GM19372 (cell line): Measurements from ENCODE around the gene CD48.
"Not testable (repeated sequence)": the region's sequence is repeated elsewhere in the genome, so short reads cannot be mapped to it uniquely, and the experiment has no call there.

Experiments used
- ATAC-seq: cut with Tn5 transposase; IDR thresholded peaks from one replicate; pipeline ENCODE4 v1.9.1; 2021; ENCODE audit warnings: mild to moderate bottlenecking, low read depth, moderate library complexity; ENCODE audit not compliant: unreplicated experiment

Gene CD48

DNA sequence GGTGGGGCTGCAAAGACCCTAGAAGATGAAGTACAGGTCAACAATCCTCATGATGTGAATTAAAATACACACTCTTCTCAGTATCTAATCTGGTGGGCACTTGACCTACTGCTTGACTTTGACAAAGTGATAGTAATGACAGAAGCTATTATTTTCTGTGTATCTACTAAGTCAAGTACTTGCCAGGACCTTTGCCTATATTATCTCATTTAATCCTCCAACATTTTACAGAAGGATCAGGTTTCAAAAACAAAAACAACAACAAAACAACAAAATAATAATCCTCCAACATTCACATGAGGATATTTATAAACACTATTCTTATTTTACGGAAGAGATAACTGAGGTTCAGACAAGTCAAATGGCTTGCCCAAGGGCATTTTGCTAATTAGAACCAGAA, 4.4 kb upstream of the CD48 start:
- ATAC-seq, result no peak

DNA sequence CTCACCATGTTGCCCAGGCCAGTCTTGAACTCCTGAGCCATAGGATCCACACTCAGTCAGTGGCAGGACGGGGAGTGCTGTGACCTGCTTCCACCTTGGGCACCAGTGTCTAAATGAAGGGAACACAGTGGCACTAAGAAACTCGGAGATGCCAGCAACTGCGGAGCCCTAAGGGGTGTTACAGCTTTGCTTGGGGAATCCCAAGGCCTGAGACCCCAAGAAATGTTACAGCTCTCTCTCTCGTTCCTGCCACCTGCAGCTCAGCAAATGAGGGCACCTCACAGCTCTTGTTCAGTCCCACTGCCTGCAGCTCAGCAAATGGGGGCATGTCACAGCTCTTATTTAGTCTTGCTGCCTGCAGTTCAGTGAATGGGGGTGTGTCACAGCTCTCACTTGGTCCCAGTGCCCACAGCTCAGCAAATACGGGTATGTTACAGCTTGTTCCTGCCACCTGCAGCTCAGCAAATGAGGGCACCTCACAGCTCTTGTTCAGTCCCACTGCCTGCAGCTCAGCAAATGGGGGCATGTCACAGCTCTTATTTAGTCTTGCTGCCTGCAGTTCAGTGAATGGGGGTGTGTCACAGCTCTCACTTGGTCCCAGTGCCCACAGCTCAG, 2.5 kb upstream of the CD48 start:
- not testable (repeated sequence) for ATAC-seq

DNA sequence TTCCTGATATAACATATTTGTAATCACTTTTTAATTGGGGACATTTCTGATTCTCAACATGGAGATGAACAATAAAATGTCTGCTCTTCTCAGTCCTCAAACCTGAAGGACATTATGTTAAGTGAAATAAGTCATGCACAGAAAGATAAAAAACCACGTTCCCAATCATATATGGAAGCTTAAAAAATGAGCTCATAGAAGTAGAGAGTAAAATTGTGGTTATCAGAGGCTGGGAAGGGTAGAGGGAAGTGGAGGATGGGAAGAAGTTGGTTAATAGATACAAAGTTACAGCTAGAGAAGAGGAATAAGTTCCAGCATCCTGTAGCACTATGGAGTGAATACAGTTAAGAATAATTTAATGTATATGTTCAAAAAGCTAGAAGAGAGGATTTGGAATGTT, 1.5 kb upstream of the CD48 start:
- ATAC-seq, result no peak

DNA sequence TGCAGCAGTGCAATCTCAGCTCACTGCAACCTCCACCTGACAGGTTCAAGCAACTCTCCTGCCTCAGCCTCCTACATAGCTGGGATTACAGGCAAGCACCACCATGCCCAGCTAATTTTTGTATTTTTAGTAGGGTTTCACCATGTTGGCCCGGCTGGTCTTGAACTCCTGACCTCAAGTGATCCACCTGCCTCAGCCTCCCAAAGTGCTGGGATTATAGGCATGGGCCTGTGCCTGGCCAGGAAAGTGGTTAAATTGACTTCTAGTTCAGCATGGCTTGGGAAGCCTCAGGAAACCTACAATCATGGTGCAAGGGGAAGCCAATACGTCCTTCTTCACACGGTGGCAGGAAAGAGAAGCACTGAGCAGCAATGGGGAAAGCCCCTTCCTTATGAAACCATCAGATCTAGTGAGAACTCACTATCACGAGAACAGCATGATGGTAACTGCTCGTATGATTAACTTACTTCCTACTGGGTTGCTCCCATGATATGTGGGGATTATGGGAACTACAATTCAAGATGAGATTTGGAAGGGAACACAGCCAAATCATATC, 981 bp upstream of the CD48 start:
- ATAC-seq, result peak; percentile 42

DNA sequence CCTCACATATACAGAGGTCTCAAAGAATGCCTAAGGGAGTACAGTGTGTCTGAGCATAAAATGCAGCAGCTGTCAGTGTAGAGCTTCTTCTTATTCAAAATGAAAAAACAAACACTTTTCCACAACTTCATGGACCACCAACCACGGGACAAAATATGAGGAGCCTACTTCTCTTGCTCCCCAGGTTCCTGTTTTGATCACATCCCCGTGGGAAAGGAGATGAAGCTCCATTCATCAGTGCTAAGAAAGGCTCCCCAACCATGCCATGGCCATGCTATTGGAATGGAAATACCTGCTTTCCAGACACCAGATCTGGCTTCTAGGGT, 383 bp downstream of the CD48 start:
- ATAC-seq, result no peak

- ATAC-seq, result no peak
Observed at GRCh38 chr1:160710517-160711252, 937 bp downstream of the CD48 start.

DNA sequence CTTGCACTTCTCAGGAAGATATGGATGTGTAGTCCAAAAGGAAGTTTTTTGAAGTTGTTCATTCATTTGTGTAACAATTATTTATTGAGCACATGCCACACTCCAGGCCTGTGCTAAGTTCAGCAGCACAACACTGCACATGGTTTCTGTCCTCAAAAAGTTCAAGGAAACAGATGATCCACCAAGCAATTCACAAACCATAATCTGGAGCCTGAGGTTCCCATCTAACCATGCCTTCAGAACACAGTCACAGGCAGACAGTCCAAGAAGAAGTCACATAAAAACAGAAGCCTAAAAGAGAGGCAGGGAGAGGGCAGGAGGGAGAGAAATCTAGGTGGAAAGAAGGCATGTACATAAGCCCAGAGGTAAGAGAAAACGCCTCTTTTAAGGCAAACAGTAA, 1.9 kb downstream of the CD48 start:
- ATAC-seq, result no peak

DNA sequence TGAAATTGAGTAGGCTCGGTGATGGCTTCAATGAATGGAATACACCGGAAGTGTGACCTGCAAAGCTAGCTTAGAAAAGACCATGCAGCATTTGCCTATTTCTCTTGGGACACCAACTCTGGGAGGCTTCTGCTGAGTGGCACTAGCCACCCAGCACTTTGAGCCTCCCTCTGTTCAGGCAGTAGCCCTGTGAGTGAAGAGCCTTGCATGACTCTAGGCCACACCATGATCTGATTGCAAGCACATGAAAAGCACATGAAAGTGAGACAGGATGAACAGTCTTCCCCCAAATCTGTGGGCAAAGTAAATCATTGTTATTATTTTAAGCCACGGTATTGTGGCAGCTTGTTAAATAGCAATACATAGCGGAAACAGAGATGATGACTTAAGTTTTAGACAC, 2.8 kb downstream of the CD48 start:
- no peak for ATAC-seq

GRCh38 chr1:160708118-160708517, 3.5 kb downstream of the CD48 start:
- ATAC-seq, result no peak

GRCh38 chr1:160707236-160708064, 4.2 kb downstream of the CD48 start:
- no peak for ATAC-seq

DNA sequence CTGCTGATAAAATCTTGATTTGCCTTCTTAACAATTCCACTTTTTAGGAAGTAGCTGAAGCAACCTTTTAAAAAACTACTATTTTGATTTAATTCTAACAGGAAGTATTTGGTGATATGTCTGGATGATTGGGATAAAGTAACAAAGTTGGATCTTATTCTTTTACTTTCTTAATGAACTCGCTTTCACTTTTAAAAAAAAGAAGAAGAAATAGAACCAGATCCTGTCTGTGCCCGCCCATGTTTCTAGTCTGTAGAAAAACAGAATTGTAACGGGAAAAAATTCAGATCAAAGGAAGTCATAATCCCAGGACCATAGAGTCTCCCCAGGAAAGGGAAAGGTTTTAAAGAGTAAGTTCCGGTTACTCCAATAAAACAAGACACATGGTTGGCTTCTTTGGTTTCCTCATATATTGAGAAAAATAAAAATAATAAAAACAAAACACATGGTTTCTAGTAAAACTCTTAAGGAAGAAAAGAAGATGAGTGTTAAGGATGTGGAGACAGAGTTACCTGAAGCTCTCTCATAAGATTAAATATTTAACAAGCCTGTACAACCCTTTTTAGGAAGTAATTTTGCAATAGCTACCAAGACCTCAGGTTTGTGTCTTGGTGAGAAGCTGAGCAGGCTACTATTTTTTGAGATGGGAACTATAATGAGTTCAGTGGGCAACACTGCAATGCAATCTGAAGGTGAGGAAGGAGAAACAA, 4.9 kb downstream of the CD48 start:
- no peak for ATAC-seq

DNA sequence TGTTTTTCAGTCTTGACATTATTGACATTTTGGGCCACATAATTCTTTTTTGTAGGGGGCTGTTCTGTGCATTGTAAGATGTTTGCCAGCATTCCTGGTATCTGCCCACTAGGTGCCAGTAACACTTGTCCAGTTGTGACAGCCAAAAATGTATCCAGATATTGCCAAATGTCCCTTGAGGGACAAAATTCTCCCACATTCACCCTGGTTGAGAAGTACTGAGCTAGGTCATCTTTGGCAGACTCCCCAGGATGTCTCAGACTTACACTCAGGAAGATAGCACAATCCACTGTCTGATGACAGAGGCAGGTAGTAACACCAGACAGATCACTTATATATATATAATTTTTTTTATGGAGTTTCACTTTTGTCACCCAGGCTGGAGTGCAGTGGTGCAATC, 5.9 kb downstream of the CD48 start:
- no peak for ATAC-seq

GRCh38 chr1:160705212-160705621, 6.4 kb downstream of the CD48 start:
- not testable (repeated sequence) for ATAC-seq

GRCh38 chr1:160704250-160704649, 7.4 kb downstream of the CD48 start:
- ATAC-seq, result no peak

- ATAC-seq, result no peak
Observed at GRCh38 chr1:160702100-160702499, 9.5 kb downstream of the CD48 start.

DNA sequence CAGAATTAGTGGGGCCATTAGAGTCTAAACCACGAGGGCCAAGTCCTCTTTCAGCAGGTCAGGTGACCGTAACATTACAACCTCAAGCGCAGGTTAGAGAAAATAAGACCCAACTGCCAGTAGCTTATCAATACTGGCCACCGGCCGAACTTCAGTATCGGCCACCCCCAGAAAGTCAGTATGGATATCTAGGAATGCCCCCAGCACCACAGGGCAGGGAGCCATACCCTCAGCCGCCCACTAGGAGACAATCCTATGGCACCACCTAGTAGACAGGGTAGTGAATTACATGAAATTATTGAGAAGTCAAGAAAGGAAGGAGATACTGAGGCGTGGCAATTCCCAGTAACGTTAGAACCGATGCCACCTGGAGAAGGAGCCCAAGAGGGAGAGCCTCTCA, 19.2 kb downstream of the CD48 start:
- ATAC-seq, result not testable (repeated sequence)

- no peak for ATAC-seq
Observed at GRCh38 chr1:160685266-160685665, 26.4 kb downstream of the CD48 start.

GRCh38 chr1:160682983-160683865, 28.4 kb downstream of the CD48 start:
- ATAC-seq, result no peak

DNA sequence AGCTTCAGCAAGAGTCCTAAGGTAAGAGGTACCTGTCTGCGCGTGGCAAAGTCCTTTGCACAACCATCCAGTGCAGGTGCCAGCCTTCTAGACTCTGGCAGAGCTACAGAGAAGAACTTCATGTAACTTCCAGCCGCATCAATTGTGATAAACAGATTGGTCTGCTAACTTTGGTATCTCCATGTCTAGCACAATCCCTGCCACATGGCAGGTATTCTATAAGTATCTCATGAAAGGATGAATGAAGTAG, 29.8 kb downstream of the CD48 start:
- no peak for ATAC-seq
